MM.1S (cell line): ENCODE measurements around the gene KLHL24.
"Not testable (repeated sequence)": the region's sequence is repeated elsewhere in the genome, so short reads cannot be mapped to it uniquely, and the experiment has no call there.

Experiments used
- DNase-seq: peaks from one replicate; pipeline ENCODE4 v3.0.0-alpha.2; 2015
- H2AFZ ChIP-seq: fragments of 300-600 bp; sonication (generic); 2 replicates; pipeline ENCODE4 v1.6.0; 2016; ENCODE audit warnings: antibody characterized with exemption, low read length
- H3F3A ChIP-seq: fragments of 300-600 bp; sonication (generic); 2 replicates; pipeline ENCODE4 v1.6.1; 2016; ENCODE audit warnings: mild to moderate bottlenecking, antibody characterized with exemption, low read length, moderate library complexity, mixed read lengths; ENCODE audit not compliant: insufficient read depth
- H3K27ac ChIP-seq: fragments of 300-600 bp; sonication (generic); 2 replicates; pipeline ENCODE4 v1.5.1; 2016; ENCODE audit warnings: mild to moderate bottlenecking, low read length
- H3K27me3 ChIP-seq: fragments of 300-600 bp; sonication (generic); replicated peaks from 2 replicates; pipeline ENCODE4 v1.6.0; 2016; ENCODE audit warnings: low read length; ENCODE audit not compliant: insufficient read depth
- H3K36me3 ChIP-seq: fragments of 300-600 bp; sonication (generic); replicated peaks from 2 replicates; pipeline ENCODE4 v1.6.1; 2016; ENCODE audit warnings: mild to moderate bottlenecking, low read length, mixed read lengths; ENCODE audit not compliant: insufficient read depth
- H3K4me1 ChIP-seq: fragments of 300-600 bp; sonication (generic); 2 replicates; pipeline ENCODE4 v1.6.1; 2016; ENCODE audit warnings: low read length, mixed read lengths
- H3K4me2 ChIP-seq: fragments of 300-600 bp; sonication (generic); 2 replicates; pipeline ENCODE4 v1.6.0; 2016; ENCODE audit warnings: low read depth, low read length
- H3K4me3 ChIP-seq: fragments of 300-600 bp; sonication (generic); 2 replicates; pipeline ENCODE4 v1.5.1; 2016; ENCODE audit warnings: low read length, mixed read lengths
- H3K79me2 ChIP-seq: fragments of 300-600 bp; sonication (generic); 2 replicates; pipeline ENCODE4 v1.6.1; 2016; ENCODE audit warnings: mixed run types, low read length, mixed read lengths
- H3K9ac ChIP-seq: fragments of 300-600 bp; sonication (generic); 2 replicates; pipeline ENCODE4 v1.6.1; 2016; ENCODE audit warnings: low read length, mixed read lengths
- H3K9me2 ChIP-seq: fragments of 300-600 bp; sonication (generic); replicated peaks from 2 replicates; pipeline ENCODE4 v1.6.1; 2016; ENCODE audit warnings: mild to moderate bottlenecking, low read length, mixed read lengths; ENCODE audit not compliant: insufficient read depth
- H3K9me3 ChIP-seq: fragments of 300-600 bp; sonication (generic); replicated peaks from 2 replicates; pipeline ENCODE4 v1.6.1; 2016; ENCODE audit warnings: mild to moderate bottlenecking, low read length, mixed read lengths; ENCODE audit not compliant: insufficient read depth
- H4K20me1 ChIP-seq: fragments of 300-600 bp; sonication (generic); 2 replicates; pipeline ENCODE4 v1.6.1; 2016; ENCODE audit warnings: mild to moderate bottlenecking, low read length, moderate library complexity, mixed read lengths; ENCODE audit not compliant: insufficient read depth
- EZH2 ChIP-seq: fragments of 300-600 bp; sonication (generic); optimal IDR thresholded peaks from 2 replicates; pipeline ENCODE3; 2017; ENCODE audit warnings: low read depth, mild to moderate bottlenecking, antibody characterized with exemption, low read length, mixed read lengths
- EZH2phosphoT487 ChIP-seq: fragments of 300-600 bp; sonication (generic); IDR thresholded peaks from 2 replicates; pipeline ENCODE4 v1.6.1; 2018; ENCODE audit warnings: antibody characterized with exemption, low read length
- TF ChIP-seq, protein P1 (sequence below): fragments of 300-600 bp; sonication (generic); IDR thresholded peaks from 2 replicates; pipeline ENCODE4 v1.5.1; 2016; ENCODE audit warnings: antibody characterized with exemption, low read length, mixed read lengths

KLHL24 gene

DNA sequence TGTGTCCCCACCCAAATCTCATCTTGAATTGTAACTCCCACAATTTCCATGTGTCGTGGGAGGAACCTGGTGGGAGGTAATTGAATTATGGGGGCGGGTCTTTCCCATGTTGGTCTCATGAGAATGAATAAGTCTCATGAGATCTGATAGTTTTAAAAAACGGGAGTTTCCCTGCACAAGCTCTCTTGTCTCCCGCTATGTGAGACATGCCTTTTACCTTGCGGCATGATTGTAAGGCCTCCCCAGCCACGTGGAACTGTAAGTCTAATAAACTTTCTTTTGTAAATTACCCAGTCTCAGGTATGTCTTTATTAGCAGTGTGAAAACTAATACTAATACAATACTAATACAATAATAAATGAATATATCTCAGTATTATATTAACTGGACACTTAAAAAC, 52.3 kb downstream of the KLHL24 start:
- no peak overlapping the region for H2AFZ ChIP-seq
- H3K27ac ChIP-seq: no peak overlapping the region
- TF ChIP-seq EZH2phosphoT487 (no peak), EZH2 (no peak)
- TF ChIP-seq, protein P1, sequence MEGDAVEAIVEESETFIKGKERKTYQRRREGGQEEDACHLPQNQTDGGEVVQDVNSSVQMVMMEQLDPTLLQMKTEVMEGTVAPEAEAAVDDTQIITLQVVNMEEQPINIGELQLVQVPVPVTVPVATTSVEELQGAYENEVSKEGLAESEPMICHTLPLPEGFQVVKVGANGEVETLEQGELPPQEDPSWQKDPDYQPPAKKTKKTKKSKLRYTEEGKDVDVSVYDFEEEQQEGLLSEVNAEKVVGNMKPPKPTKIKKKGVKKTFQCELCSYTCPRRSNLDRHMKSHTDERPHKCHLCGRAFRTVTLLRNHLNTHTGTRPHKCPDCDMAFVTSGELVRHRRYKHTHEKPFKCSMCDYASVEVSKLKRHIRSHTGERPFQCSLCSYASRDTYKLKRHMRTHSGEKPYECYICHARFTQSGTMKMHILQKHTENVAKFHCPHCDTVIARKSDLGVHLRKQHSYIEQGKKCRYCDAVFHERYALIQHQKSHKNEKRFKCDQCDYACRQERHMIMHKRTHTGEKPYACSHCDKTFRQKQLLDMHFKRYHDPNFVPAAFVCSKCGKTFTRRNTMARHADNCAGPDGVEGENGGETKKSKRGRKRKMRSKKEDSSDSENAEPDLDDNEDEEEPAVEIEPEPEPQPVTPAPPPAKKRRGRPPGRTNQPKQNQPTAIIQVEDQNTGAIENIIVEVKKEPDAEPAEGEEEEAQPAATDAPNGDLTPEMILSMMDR: no peak
- H3K9me2 ChIP-seq: no peaks in the 10 kb centered on the region
- H3K4me3 ChIP-seq: no peak overlapping the region
- H3K36me3 ChIP-seq: no peaks in the 10 kb centered on the region
- no peaks in the 10 kb centered on the region for H3K27me3 ChIP-seq
- H4K20me1 ChIP-seq: no peaks in the 10 kb centered on the region
- H3K4me2 ChIP-seq: no peak overlapping the region
- H3K79me2 ChIP-seq: no peaks in the 10 kb centered on the region
- no peaks in the 10 kb centered on the region for H3F3A ChIP-seq
- H3K4me1 ChIP-seq: 0 out of 2 replicates have a peak, but pooled peaks cover 4% of the 10 kb centered on the region
- no peaks in the 10 kb centered on the region for H3K9me3 ChIP-seq
- no peak overlapping the region for H3K9ac ChIP-seq
- DNase-seq: no peak

DNA sequence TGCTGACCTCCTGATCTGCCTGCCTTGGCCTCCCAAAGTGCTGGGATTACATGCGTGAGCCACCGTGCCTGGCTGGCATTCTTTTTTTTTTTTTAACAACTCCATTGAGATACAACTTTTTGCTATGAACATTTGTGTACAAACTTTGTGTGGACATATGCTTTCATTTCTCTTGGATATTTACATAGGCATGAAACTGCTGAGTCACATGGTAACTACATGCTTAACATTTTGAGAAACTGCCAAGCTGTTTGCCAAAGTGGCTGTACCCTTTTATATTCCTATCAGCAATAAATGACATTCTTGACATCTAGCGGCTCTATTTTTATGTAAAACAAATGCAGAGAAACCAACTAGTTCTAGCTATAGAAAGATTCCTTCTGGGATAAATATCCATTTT, 53.5 kb downstream of the KLHL24 start:
- H2AFZ ChIP-seq: no peak overlapping the region
- peak; percentile 41 for DNase-seq
- H3K4me2 ChIP-seq: peak overlapping the region; percentile 5; the same call in 1 of the 2 replicates

DNA sequence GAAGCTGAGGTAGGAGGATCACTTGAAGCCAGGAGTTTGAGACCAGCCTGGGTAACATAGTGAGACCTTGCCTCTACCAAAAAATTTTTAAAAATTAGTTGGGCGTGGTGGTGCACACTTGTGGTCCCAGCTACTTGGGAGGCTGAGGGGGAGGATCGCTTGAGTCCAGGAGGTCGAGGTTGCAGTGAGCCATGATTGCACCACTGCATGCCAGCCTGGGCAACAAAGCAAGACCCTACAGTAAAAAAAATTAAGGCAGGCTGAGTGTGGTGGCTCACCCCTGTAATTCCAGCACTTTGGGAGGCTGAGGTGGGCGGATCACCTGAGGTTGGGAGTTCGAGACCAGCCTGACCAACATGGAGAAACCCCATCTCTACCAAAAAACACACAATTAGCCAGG, 54.2 kb downstream of the KLHL24 start:
- H3K9me2 ChIP-seq, H2AFZ ChIP-seq, H3K9me3 ChIP-seq, H3K36me3 ChIP-seq, H3K79me2 ChIP-seq, H3K4me1 ChIP-seq, H3K9ac ChIP-seq, H3K4me3 ChIP-seq, DNase-seq, H3K27ac ChIP-seq, H3F3A ChIP-seq, H3K4me2 ChIP-seq, H4K20me1 ChIP-seq, H3K27me3 ChIP-seq: not testable (repeated sequence)

More for the DNA sequence above, 53.5 kb downstream of the KLHL24 start:
- Histone ChIP-seq H3K27me3 (no peaks in the 10 kb centered on the region), H3K79me2 (no peaks in the 10 kb centered on the region), H3K9me3 (no peaks in the 10 kb centered on the region), H3K36me3 (no peaks in the 10 kb centered on the region), H3K4me3 (no peak overlapping the region), H3K4me1 (0 out of 2 replicates have a peak, but pooled peaks cover 4% of the 10 kb centered on the region), H4K20me1 (no peaks in the 10 kb centered on the region), H3K27ac (no peak overlapping the region), H3K9ac (no peak overlapping the region), H3K9me2 (no peaks in the 10 kb centered on the region), H3F3A (no peaks in the 10 kb centered on the region)
- no peak for TF ChIP-seq EZH2phosphoT487

DNA sequence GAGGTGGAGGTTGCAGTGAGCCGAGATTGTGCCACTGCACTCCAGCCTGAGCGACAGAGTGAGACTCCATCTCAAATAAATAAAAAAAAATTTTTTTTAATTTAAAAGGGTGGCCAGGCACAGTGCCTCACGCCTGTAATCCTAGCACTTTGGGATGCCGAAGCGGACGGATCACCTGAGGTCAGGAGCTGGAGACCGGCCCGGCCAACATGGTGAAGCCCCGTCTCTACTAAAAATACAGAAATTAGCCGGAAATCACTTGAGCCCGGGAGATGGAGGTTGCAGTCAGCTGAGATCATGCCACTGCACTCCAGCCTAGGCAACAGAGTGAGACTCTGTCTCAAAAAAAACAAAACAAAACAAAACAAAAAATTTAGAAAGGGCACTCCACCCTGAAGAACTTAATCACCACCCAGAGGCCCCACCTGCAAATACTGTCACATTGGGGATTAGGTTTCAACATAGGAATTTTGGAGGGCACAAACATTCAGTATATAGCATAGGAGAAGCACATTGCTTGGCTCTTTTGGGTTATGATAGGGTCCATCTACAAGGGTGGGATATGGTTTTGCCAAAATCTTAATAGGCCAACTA, 55.1 kb downstream of the KLHL24 start:
- TF ChIP-seq, protein P1: no peak
- TF ChIP-seq EZH2phosphoT487 (no peak), EZH2 (no peak)
- no peaks in the 10 kb centered on the region for H3K79me2 ChIP-seq
- no peaks in the 10 kb centered on the region for H3K27me3 ChIP-seq
- H3K9me3 ChIP-seq: no peaks in the 10 kb centered on the region
- no peak overlapping the region for H2AFZ ChIP-seq
- H3K36me3 ChIP-seq: no peaks in the 10 kb centered on the region
- H4K20me1 ChIP-seq: no peaks in the 10 kb centered on the region
- H3K4me1 ChIP-seq: 0 out of 2 replicates have a peak, but pooled peaks cover 4% of the 10 kb centered on the region
- H3K4me2 ChIP-seq: no peak overlapping the region
- no peaks in the 10 kb centered on the region for H3F3A ChIP-seq
- no peaks in the 10 kb centered on the region for H3K9me2 ChIP-seq
- no peak overlapping the region for H3K27ac ChIP-seq
- H3K4me3 ChIP-seq: no peak overlapping the region
- DNase-seq: no peak
- H3K9ac ChIP-seq: no peak overlapping the region
